Stimulated activated effector memory CD8-positive, alpha-beta T cell treated with anti-CD3 and anti-CD28 coated beads, Interleukin-12 subunit alpha, Interleukin-12 subunit beta, amount 100 ng/mL, for 72 hours (primary cell): ENCODE results near the gene JARID2.

ENCODE experiments used
- ATAC-seq: fragments of 150-1000 bp; cut with Tn5 transposase; 2 replicates; pipeline ENCODE4 v1.10.0; 2021
- DNase-seq, 2 donors: peaks; one replicate each; pipeline ENCODE4 v3.0.0; 2021 to 2022; ENCODE audit warnings: low spot score in 2 of 2
- H3K27ac Mint-ChIP-seq: one replicate; pipeline ENCODE4 v1.8.0; 2022; ENCODE audit warnings: mild to moderate bottlenecking, mixed read lengths
- H3K36me3 Mint-ChIP-seq: one replicate; pipeline ENCODE4 v1.8.0; 2022; ENCODE audit warnings: mild to moderate bottlenecking, mixed read lengths
- H3K4me1 Mint-ChIP-seq: one replicate; pipeline ENCODE4 v1.8.0; 2022; ENCODE audit warnings: mixed read lengths
- H3K4me3 Mint-ChIP-seq: one replicate; pipeline ENCODE4 v1.8.0; 2022; ENCODE audit warnings: mild to moderate bottlenecking, mixed read lengths
- H3K9me3 Mint-ChIP-seq: one replicate; pipeline ENCODE4 v1.8.0; 2022; ENCODE audit warnings: mixed read lengths

JARID2 gene

DNA sequence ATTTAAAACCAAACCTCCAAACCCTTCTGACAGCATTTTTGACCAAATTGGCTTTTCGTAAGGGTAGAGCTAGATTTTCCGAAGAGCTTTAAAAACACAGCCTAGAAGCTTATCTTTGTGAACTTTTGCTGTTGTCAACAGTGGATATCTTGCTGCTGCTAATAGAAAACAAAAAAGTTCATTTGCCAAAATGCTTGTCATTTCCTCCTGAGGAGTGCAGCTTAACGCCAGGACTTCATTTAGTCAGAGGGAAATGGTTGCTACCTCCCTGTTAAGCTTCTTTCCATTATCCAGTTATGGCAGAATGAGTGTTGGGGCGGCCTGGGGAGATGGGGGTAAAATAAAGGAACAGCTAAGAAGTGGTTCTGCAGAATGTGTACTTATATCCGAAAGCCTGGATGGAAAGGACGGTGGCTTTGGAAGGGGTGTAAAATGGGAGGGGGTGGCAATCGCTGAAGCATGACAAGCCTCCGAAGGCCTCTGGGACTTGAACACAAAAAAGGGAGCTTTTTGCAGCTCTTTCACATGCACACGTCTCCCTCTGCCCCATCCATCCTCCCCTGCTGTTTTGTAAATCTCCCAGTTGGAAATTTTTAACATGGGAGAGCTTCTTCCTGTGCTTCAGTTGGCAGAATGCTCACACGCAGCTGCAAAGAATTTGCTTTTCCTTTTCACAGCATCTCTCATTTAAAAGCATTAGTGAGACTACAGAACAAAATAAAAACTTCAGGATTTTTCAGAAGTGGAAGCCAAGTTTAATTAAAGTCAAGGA is 22.5 kb downstream of the JARID2 start:
- Mint-ChIP-seq H3K36me3 (peaks cover 23% of the 10 kb centered on the region), H3K27ac (no peak overlapping the region), H3K4me3 (no peak overlapping the region), H3K9me3 (no peaks in the 10 kb centered on the region), H3K4me1 (peaks cover 85% of the 10 kb centered on the region)
- no peak for ATAC-seq
- no peak for DNase-seq

DNA sequence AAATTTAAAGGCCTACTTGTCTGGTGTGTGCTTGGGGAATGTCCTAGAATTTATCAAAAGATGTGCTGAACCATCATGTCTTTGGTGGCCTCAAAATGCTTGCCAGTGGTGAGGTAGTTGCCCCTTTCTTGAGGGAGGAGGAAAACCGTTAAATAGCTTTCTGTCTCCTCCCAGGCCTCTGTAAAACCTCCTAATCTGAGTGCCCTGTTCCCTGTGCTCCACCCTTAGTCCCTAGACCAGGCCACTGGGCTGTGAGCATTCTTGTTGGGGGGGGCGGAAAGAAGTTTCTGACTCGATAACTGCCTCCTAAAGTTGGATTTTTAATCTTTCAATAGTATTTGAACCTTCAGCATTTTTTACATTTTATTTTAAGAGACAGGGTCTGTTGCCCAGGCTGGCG is 23.1 kb downstream of the JARID2 start:
- Mint-ChIP-seq H3K9me3 (no peaks in the 10 kb centered on the region), H3K36me3 (peaks cover 23% of the 10 kb centered on the region), H3K4me3 (no peak overlapping the region), H3K27ac (no peak overlapping the region), H3K4me1 (peaks cover 81% of the 10 kb centered on the region)
- no peak for ATAC-seq
- DNase-seq = no peak

DNA sequence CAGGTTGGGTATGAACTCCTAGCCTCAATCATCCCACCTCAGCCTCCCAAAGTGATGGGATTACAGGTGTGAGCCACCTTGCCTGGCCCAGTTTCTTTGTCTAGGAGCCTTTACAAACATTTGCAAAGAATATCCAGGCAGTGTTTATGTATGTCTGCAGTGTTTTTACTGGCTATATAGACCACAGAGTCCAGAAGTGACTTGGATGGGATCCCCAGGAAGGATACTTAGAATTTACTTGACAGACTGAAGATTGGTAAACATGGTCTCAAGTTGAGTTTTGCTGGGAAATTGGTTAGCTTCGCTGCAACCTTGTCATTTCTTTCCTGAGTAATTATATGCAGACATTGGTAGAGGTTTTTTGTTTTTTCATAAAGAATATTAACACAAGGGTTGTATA is 23.8 kb downstream of the JARID2 start:
- Mint-ChIP-seq H3K36me3 (peaks cover 24% of the 10 kb centered on the region), H3K9me3 (no peaks in the 10 kb centered on the region), H3K4me1 (peaks cover 81% of the 10 kb centered on the region), H3K27ac (no peak overlapping the region), H3K4me3 (no peak overlapping the region)
- ATAC-seq (peak; percentile 74), DNase-seq (no peak)

GRCh38 chr6:15270402-15270801 is 24.5 kb downstream of the JARID2 start:
- H3K36me3 Mint-ChIP-seq = peaks cover 28% of the 10 kb centered on the region
- ATAC-seq = no peak
- peak overlapping the region; percentile 25 for H3K4me3 Mint-ChIP-seq
- no peak for DNase-seq
- H3K27ac Mint-ChIP-seq = peak overlapping the region; percentile 32
- H3K4me1 Mint-ChIP-seq = peaks cover 85% of the 10 kb centered on the region
- H3K9me3 Mint-ChIP-seq = no peaks in the 10 kb centered on the region

DNA sequence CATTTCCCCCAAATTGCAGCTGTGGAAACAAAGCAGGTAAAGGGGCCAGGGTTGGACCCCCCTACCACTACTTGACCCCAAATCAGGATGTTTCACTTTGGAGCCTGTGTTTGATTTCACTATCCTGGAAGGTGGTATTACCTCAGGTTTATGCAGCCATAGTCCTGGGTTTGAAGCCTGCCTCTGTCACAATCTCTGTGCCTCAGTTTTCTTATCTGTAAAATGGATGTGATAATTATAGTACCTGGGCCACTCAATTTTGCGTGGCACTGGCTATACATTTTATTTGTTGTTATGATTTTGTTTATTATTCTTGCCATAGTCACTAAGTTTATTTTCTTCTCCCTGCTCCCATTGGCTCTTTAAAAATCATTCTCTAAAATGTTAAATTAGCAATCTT is 26.7 kb downstream of the JARID2 start:
- H3K36me3 Mint-ChIP-seq = peaks cover 32% of the 10 kb centered on the region
- H3K27ac Mint-ChIP-seq = no peak overlapping the region
- H3K4me1 Mint-ChIP-seq = peaks cover 80% of the 10 kb centered on the region
- no peak overlapping the region for H3K4me3 Mint-ChIP-seq
- DNase-seq (no peak), ATAC-seq (no peak)
- H3K9me3 Mint-ChIP-seq = no peaks in the 10 kb centered on the region

DNA sequence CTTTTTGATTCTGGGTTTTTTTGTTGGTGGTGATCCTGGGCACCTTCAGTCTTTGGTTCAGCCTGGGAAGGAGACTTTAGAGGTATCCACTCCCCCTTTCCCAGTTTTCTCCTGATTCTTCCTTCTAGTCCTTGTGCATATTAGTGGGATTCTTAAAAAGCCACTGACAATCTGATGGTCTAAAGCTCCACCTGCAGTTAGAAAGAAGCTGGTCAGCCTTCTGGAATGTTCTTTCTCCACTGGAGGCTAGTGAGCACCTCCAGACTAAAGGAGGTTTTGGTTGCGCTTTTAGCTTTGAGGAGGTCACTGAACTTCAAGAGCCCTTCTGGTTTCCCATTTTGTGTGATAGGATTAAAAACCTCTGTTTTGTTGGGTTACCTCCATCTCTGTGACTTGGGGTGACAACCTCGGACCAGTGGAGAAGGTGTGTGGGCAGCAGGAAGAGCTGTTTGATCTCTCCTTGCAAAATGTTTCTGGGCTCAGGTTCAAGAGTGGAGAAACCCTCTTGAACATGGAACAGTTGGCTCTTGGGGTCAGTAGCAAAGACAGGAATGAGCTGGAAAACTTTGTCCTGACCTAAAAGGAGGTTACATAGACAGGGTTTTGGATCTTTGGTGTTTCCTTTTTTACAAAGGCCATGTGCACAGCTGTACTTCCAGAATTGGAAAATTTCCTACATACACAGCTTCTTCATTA is 29.0 kb downstream of the JARID2 start:
- Mint-ChIP-seq H3K4me3 (no peak overlapping the region), H3K4me1 (peaks cover 76% of the 10 kb centered on the region), H3K27ac (peak overlapping the region; percentile 68), H3K36me3 (peaks cover 37% of the 10 kb centered on the region), H3K9me3 (no peaks in the 10 kb centered on the region)
- ATAC-seq = no peak
- DNase-seq = no peak

GRCh38 chr6:15276036-15276985 is 30.4 kb downstream of the JARID2 start:
- Mint-ChIP-seq H3K4me1 (peaks cover 78% of the 10 kb centered on the region), H3K9me3 (no peaks in the 10 kb centered on the region), H3K27ac (no peak overlapping the region), H3K4me3 (no peak overlapping the region), H3K36me3 (peaks cover 37% of the 10 kb centered on the region)
- DNase-seq = no peak
- no peak for ATAC-seq

GRCh38 chr6:15279047-15279661 is 33.3 kb downstream of the JARID2 start:
- no peak for ATAC-seq
- Mint-ChIP-seq H3K4me3 (no peak overlapping the region), H3K27ac (no peak overlapping the region), H3K36me3 (peaks cover 22% of the 10 kb centered on the region), H3K4me1 (peaks cover 80% of the 10 kb centered on the region), H3K9me3 (no peaks in the 10 kb centered on the region)
- no peak for DNase-seq

- DNase-seq = no peak
- Mint-ChIP-seq H3K9me3 (no peaks in the 10 kb centered on the region), H3K27ac (peak overlapping the region; percentile 9), H3K4me3 (no peak overlapping the region), H3K4me1 (peaks cover 74% of the 10 kb centered on the region), H3K36me3 (peaks cover 22% of the 10 kb centered on the region)
- no peak for ATAC-seq
Observed at GRCh38 chr6:15280028-15280427, 34.2 kb downstream of the JARID2 start.

GRCh38 chr6:15280961-15281360 is 35.1 kb downstream of the JARID2 start:
- H3K4me1 Mint-ChIP-seq = peaks cover 67% of the 10 kb centered on the region
- no peaks in the 10 kb centered on the region for H3K9me3 Mint-ChIP-seq
- H3K27ac Mint-ChIP-seq = peak overlapping the region; percentile 9

DNA sequence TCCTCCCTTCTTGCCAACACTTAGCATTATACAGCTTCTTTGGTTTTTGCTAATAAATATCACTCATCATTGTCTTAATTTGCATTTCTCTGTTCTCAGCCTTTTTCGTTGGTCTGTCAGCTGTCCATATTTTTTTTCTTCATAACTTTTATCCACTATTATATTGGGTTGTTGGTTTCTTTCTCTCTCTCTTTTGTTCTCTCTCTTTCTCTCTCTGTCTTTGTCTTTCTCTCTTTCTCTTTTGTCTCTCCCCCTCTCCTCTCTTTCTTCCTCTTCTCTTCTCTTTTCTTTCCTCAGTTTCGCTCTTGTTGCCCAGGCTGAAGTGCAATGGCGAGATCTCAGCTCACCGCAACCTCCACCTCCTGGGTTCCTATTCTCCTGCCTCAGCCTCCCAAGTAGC is 36.5 kb downstream of the JARID2 start:
- H3K36me3 Mint-ChIP-seq = peaks cover 43% of the 10 kb centered on the region
- DNase-seq = no peak
- H3K4me1 Mint-ChIP-seq = peaks cover 59% of the 10 kb centered on the region
- peak overlapping the region; percentile 35 for H3K27ac Mint-ChIP-seq
- no peak overlapping the region for H3K4me3 Mint-ChIP-seq
- no peak for ATAC-seq
- H3K9me3 Mint-ChIP-seq = no peaks in the 10 kb centered on the region

More at GRCh38 chr6:15280961-15281360, 35.1 kb downstream of the JARID2 start:
- DNase-seq (no peak), ATAC-seq (no peak)
- Mint-ChIP-seq H3K36me3 (peaks cover 31% of the 10 kb centered on the region), H3K4me3 (no peak overlapping the region)

GRCh38 chr6:15283986-15284361 is 38.1 kb downstream of the JARID2 start:
- Mint-ChIP-seq H3K4me3 (no peak overlapping the region), H3K9me3 (no peaks in the 10 kb centered on the region), H3K4me1 (peaks cover 58% of the 10 kb centered on the region), H3K27ac (no peak overlapping the region), H3K36me3 (peaks cover 36% of the 10 kb centered on the region)
- ATAC-seq (no peak), DNase-seq (no peak)

DNA sequence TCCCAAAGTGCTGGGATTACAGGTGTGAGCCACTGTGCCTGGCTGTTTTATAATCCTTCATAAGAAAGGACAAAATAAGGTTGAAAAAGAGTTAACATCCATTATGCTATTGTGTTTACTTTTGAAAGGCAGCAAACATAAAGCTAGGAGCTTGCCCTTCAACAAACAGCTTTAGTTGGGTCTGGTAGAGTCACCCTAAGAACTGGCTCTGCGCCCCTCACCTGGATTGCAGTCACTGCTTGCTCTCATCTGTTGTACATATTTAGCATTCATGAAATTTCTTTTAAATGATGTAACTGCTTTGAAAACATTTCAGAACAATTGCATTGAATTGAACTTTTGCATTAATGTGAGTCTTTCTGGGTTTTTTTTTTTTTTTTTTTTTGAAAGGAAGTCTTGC is 38.9 kb downstream of the JARID2 start:
- Mint-ChIP-seq H3K4me1 (peaks cover 57% of the 10 kb centered on the region), H3K36me3 (peaks cover 36% of the 10 kb centered on the region), H3K9me3 (no peaks in the 10 kb centered on the region), H3K27ac (no peak overlapping the region), H3K4me3 (no peak overlapping the region)
- DNase-seq (no peak), ATAC-seq (no peak)

DNA sequence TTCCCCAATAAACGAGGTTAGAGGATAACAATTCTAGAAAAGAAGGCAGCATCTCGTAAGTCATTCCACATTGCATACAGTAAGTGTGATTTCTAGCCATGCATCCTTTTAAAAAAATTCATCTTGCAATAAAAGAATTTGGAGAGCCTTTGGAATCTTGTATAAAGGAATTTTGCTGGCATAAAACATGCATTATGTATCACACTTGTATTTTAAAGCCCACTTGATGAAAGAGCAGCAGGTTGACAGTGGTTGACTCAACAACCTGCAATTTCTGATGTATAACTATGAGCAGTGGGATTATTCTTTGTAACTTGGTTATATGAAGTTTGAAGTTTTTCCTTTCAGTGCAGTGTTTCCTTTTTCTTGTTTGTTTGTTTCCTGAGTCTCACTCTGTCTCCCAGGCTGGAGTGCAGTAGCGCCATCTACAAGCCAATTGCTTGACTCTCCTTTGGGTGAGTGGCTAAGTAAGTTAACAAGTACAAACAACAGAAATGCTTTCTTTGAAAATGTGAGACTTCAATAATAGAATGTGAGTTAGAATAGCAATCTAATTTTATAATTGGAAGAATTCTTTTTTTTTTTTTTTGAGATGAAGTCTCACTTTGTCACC is 39.9 kb downstream of the JARID2 start:
- Mint-ChIP-seq H3K4me3 (no peak overlapping the region), H3K9me3 (no peaks in the 10 kb centered on the region), H3K27ac (no peak overlapping the region), H3K4me1 (peaks cover 56% of the 10 kb centered on the region), H3K36me3 (peaks cover 44% of the 10 kb centered on the region)
- ATAC-seq = no peak
- DNase-seq = no peak
